IMR-90 (cell line): ENCODE data around the gene OSTN.

Experiments
- CEBPB ChIP-seq: IDR thresholded peaks from 2 replicates; pipeline ENCODE4 v1.6.1; 2012; ENCODE audit warnings: low read depth, low read length, improper control_type of control experiment
- CTCF ChIP-seq: conservative IDR thresholded peaks from 2 replicates; pipeline ENCODE4 v1.5.1; 2012; ENCODE audit warnings: mild to moderate bottlenecking, low read depth, low read length, improper control_type of control experiment
- MAZ ChIP-seq: IDR thresholded peaks from 2 replicates; pipeline ENCODE4 v1.6.1; 2012; ENCODE audit warnings: low read depth, mild to moderate bottlenecking, low read length, improper control_type of control experiment, moderate library complexity, borderline replicate concordance
- POLR2A ChIP-seq: IDR thresholded peaks from 2 replicates; pipeline ENCODE4 v1.6.1; 2012; ENCODE audit warnings: mild to moderate bottlenecking, low read depth, low read length
- RAD21 ChIP-seq: IDR thresholded peaks from 2 replicates; pipeline ENCODE4 v1.6.1; 2012; ENCODE audit warnings: low read length, improper control_type of control experiment
- RFX5 ChIP-seq: IDR thresholded peaks from 2 replicates; pipeline ENCODE4 v1.8.0; 2012; ENCODE audit warnings: low read depth, mild to moderate bottlenecking, low read length, moderate library complexity

- no peak for TF ChIP-seq RAD21
- TF ChIP-seq RFX5: no peak
- TF ChIP-seq CEBPB: no peak
- TF ChIP-seq CTCF: no peak
- TF ChIP-seq POLR2A: no peak
- no peak for TF ChIP-seq MAZ
Measured at GRCh38 chr3:191217301-191217700, 18.3 kb downstream of the OSTN start.
